Activated CD4-positive, alpha-beta T cell treated with anti-CD3 and anti-CD28 coated beads, Interleukin-2, amount 50 U/mL, for 24 hours (primary cell): ENCODE data around the gene NAV2.

ENCODE experiments used
- DNase-seq, 2 donors: peaks; one replicate each; pipeline ENCODE4 v3.0.0-alpha.2; 2020; ENCODE audit warnings: low read depth in 1 of 2, low spot score in 1 of 2

The NAV2 gene

DNA sequence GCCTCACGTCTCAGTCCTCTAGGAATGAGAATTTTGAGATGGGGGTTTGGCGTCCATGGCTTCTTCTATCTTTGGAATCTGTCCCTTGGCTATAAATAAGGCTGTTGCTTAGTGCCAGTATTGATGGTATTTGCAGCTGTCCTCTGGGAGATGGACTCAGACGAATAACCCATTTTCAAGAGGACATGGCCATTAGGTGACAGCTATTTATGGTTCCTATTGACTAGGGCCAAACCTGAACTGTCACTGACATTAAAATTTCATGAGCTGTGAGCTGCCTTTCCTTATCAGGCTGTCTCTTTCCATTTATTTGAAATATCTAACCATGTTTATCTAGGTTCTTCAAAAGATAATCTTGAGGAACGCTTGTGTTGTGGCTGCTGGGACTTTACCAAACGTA is 92.7 kb downstream of the NAV2 start:
- no peak for DNase-seq

DNA sequence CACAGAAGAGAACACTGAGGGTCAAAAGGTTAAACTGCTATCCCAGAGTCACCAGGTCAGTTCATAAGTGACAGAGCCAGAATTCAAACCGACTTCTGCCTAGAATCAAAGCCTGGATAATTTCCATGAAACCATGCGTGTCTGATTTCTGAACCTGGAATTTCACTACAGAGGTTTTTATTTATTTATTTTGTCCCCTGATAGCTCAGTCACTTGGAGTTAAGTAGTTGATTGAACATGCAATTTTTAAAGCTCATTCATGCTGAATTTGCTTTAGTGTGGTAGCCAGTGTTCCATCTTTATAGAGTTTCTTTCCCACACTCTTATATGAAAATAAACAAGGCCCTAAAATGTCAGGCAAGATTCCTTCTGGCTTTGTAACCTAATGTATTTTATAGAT is 93.2 kb downstream of the NAV2 start:
- no peak for DNase-seq

DNA sequence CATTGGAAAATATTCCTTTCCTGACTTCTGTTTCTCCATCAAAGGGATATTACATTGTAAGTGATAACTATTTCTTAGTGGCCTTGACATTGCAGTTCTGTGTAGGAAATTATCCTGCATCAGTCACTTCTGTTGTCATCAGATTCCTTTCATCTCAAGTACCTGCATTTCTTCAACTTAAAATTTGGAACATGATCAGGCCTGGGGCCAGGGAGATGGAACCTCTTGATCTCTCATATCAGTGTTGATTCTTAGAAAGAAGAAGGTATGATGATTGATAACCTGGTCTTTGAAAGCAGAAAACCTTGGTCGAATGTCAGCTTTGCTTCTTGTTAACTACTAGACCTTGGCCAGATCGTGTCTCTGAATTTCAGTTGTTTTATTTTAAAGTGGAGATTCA is 93.6 kb downstream of the NAV2 start:
- DNase-seq = no peak

- DNase-seq = no peak
Measured at GRCh38 chr11:19808076-19808911, 95.7 kb downstream of the NAV2 start.

DNA sequence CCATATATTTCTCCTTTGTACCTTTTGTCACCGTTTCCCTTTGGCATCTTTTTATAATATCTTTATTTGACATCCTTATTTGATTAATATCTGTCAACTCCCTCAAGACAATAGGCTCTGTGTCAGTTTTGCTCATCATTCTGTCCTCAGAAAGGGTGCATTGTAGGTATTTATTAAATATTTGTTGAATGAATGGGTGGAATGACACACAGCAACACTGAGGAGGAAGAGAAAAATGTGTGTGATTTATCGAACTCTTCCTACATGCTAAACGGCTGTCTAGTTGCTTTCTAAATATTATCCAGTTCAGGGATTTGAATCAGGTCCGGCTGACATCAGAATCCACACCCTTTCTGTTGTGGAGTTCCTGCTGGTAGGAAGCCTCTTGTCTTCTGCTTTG is 98.2 kb downstream of the NAV2 start:
- DNase-seq = no peak

- no peak for DNase-seq
Measured at GRCh38 chr11:19811380-19811779, 98.7 kb downstream of the NAV2 start.

GRCh38 chr11:19812096-19812495 is 99.5 kb downstream of the NAV2 start:
- DNase-seq = no peak

GRCh38 chr11:19812710-19813109 is 100.1 kb downstream of the NAV2 start:
- no peak for DNase-seq

- DNase-seq = no peak
Measured at GRCh38 chr11:19813158-19813879, 100.7 kb downstream of the NAV2 start.

GRCh38 chr11:19814421-19814820 is 101.8 kb downstream of the NAV2 start:
- no peak for DNase-seq

GRCh38 chr11:19816040-19816439 is 103.4 kb downstream of the NAV2 start:
- DNase-seq = no peak

GRCh38 chr11:19816817-19817216 is 104.2 kb downstream of the NAV2 start:
- no peak for DNase-seq

GRCh38 chr11:19817265-19817851 is 104.7 kb downstream of the NAV2 start:
- no peak for DNase-seq

GRCh38 chr11:19817870-19818269 is 105.2 kb downstream of the NAV2 start:
- no peak for DNase-seq

DNA sequence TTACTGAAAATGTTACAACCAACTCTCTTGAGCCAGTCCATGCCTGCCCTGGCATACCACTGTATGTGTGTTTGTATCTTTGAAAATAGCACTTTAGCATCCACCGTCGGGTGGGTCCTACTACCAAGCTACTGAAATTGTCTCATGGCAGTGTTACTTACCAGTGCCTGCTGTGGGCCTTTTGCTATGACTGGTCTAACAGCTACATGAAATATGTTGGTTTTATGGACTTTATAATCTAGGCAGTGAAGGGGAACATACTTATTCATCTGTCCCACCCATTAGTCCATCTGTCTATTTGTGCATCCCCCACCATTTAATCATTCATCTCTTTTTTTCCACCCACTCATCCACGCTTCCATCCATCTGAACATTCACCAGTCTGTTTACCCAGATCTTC is 106.0 kb downstream of the NAV2 start:
- DNase-seq = no peak

- DNase-seq = no peak
Measured at GRCh38 chr11:19819148-19819547, 106.5 kb downstream of the NAV2 start.

DNA sequence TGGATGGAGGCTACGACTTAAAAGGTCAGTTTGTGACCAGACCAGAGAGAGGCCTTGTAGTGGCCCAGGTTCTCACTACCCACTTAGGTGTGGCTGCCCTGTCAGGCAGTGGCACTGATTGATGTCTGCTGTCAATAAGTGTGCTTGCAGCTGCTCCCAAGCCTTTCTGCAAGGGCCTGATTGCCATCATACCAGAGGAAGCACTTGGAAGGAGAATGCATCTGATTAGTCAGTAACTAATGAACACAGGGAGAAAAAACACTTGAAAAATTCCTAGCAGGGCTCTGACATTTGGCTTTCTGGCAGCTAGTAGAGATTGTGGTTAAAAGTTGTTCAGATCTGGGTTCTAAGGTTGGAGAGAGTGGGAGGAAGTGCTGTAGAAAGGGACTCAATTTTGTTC is 107.5 kb downstream of the NAV2 start:
- no peak for DNase-seq

DNA sequence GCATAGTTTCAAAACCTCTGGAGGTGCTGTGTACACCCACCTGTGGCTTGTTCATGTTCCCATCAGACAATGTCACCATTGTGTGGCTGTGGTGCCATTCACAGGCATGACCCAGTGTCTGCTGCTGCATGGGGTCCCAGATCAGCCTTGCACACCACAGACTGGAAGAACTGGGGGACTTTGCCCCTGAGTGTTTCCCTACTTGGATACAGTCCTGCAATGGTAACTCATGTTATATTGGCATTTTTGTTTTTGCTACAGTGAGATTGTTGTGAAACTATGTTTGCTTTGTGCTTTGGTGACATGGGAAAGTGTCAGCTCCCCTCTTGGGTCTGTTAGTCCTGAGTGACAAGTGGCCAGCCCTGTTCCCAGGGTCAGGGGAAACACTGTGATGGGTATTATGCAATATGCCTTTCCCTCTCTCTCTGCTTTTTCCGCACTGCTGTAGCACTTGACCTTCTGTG is 108.8 kb downstream of the NAV2 start:
- no peak for DNase-seq

DNA sequence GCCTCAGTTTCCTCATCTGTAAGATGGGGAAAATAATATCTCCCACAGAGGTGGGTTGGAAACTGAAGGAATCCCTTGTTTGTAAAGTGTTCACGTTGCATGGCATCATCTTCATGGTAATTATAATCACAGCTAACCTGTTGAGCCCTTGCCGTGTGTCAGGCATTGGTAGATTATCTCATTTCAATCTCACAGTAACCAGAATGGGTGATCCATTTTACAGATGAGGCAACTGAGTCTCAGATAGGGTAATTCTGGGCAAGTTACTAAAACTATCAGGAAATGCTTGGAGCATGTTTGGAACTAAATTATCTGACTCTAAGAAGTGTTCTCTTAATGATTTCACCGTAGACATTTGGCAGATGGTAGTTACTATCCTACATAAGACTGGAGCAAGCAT is 109.4 kb downstream of the NAV2 start:
- DNase-seq = no peak

DNA sequence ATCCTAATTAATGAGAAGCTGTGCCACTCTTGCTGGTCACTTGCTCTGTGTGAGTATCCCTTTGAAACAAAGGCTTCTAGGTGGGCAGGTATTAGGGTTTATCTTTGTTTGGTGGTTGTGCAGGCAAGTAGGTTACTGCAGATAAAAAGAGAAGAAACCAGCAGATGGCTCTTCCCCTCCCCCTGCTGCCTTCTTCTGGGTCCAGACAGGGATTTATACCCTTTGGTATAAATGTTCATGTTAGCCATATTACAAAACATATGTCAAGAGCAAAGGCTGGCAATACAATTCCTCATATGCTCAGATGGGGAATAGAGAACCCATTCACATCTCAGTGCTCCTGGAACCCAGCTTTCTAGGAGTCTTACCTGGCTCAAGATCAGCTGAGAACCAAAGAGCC is 109.9 kb downstream of the NAV2 start:
- DNase-seq = no peak

DNA sequence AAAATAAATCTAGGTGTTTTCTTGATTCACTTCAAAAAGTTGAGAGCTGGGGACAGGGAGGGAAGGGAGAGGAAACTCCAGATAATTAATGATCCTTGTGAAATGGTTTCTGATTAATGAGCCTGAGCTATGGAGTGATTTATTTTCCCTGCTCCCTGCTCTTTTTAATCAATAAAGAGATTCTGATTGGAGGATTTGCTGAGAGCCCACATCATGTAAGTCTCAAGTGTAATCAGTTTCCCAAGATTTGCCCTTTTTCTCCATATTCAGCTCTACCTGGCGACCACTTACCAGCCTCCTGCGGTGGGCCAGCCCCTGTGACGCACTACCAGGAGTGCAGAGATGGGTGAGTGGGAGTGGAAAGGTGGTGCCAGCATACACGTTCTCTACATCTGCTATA is 114.0 kb downstream of the NAV2 start:
- no peak for DNase-seq
